ENCODE results near the gene HOXD1.

GRCh38 chr2:176227874-176228273, 39.4 kb downstream of the HOXD1 start:
- TF ChIP-seq CTCF (conservative IDR thresholded peaks at IDR 0.05; ENCODE audit: low read depth, low read length): no peak
- TF ChIP-seq BHLHE40 (IDR thresholded peaks at IDR 0.05; ENCODE audit: low read depth, low read length): no peak
- TF ChIP-seq SMC3 (IDR thresholded peaks at IDR 0.05; ENCODE audit: low read depth, low read length): no peak
- no peak for TF ChIP-seq POLR2A (IDR thresholded peaks at IDR 0.05; ENCODE audit: low read depth, low read length)
- TF ChIP-seq CEBPB (IDR thresholded peaks at IDR 0.05; ENCODE audit: low read depth, low read length): no peak
- TF ChIP-seq RAD21 (IDR thresholded peaks at IDR 0.05; ENCODE audit: low read length): no peak

All from IMR-90 (cell line).